CD4-positive, alpha-beta T cell (primary cell): Measurements from ENCODE around the gene PLCL2. TPM values are rescaled to one million over a fixed set of nuclear protein-coding genes. Genes with fewer than 3 reads are reported as not detected.
A peak's percentile ranks its signal among the peaks of the same experiment; 100 is the strongest.

Experiments
- ATAC-seq: fragments of 200-7000 bp; cut with Tn5 transposase; one replicate; pipeline ENCODE4 v1.10.0; 2022; ENCODE audit warnings: mild to moderate bottlenecking; ENCODE audit not compliant: poor library complexity
- CTCF ChIA-PET: fragments of 350-600 bp; sonication (Branson Sonifier 250); formaldehyde crosslinking; loops from one replicate; lab custom pipeline; 2021; ENCODE audit warnings: antibody characterized with exemption, inconsistent platforms; lab: Charles Lee
- POLR2A ChIA-PET: fragments of 350-600 bp; sonication (Branson Sonifier 250); formaldehyde crosslinking; loops from one replicate; lab custom pipeline; 2021; ENCODE audit warnings: antibody characterized with exemption, inconsistent platforms; lab: Charles Lee
- DNase-seq, 14 experiments: peaks; one replicate each; pipeline ENCODE4 v3.0.0-alpha.2; 2013 to 2020; ENCODE audit warnings: mixed read lengths in 2 of 14
- H3K27ac ChIP-seq, 2 donors: one replicate each; pipeline versions ENCODE4 v1.5.1 to v1.7.0; 2013; ENCODE audit warnings: low read length in 2 of 2, low read depth in 1 of 2, mild to moderate bottlenecking in 1 of 2
- H3K27me3 ChIP-seq, 2 experiments: 1 replicate in 1 of 2; 2 replicates in 1 of 2; pipeline versions ENCODE4 v1.6.1 to v1.7.0; 2013; ENCODE audit warnings: low read length in 2 of 2, control low read depth in 1 of 2, mild to moderate bottlenecking in 1 of 2, moderate library complexity in 1 of 2; ENCODE audit not compliant: insufficient read depth in 2 of 2, control insufficient read depth in 1 of 2
- H3K36me3 ChIP-seq: one replicate; pipeline ENCODE4 v1.6.1; 2013; ENCODE audit warnings: low read length, control low read depth; ENCODE audit not compliant: insufficient read depth
- H3K4me1 ChIP-seq: one replicate; pipeline ENCODE4 v1.6.1; 2013; ENCODE audit warnings: low read length, control low read depth; ENCODE audit not compliant: insufficient read depth
- H3K4me3 ChIP-seq: one replicate; pipeline ENCODE4 v1.5.1; 2013; ENCODE audit warnings: mild to moderate bottlenecking, low read length, moderate library complexity
- H3K9me3 ChIP-seq, 2 experiments: 1 replicate in 1 of 2; 2 replicates in 1 of 2; pipeline versions ENCODE4 v1.6.1 to v1.7.0; 2013; ENCODE audit warnings: low read length in 2 of 2, mild to moderate bottlenecking in 2 of 2, control low read depth in 1 of 2, moderate library complexity in 1 of 2; ENCODE audit not compliant: control insufficient read depth in 1 of 2, insufficient read depth in 1 of 2
- H3K27ac Mint-ChIP-seq: one replicate; pipeline ENCODE4 v1.8.0; 2020; ENCODE audit warnings: mixed read lengths
- H3K27me3 Mint-ChIP-seq: one replicate; pipeline ENCODE4 v1.8.0; 2021; ENCODE audit warnings: mixed read lengths
- H3K36me3 Mint-ChIP-seq: one replicate; pipeline ENCODE4 v1.8.0; 2021; ENCODE audit warnings: low read depth, mixed read lengths
- H3K4me1 Mint-ChIP-seq: one replicate; pipeline ENCODE4 v1.8.0; 2021; ENCODE audit warnings: low read depth, mixed read lengths
- H3K4me3 Mint-ChIP-seq: one replicate; pipeline ENCODE4 v1.8.0; 2020; ENCODE audit warnings: mild to moderate bottlenecking, mixed read lengths
- H3K9me3 Mint-ChIP-seq: one replicate; pipeline ENCODE4 v1.8.0; 2020; ENCODE audit warnings: mixed read lengths
- CTCF ChIP-seq: fragments of 200-600 bp; IDR thresholded peaks from one replicate; pipeline ENCODE4 v1.8.0; 2022; ENCODE audit warnings: antibody characterized with exemption, mild to moderate bottlenecking
- intact Hi-C, 2 experiments: fragments of 100-400 bp; cut with DNase I in 1 of 2; cut with micrococcal nuclease in 1 of 2; formaldehyde crosslinking; loops; one replicate each; pipeline versions ENCODE4 v1.15.1 to v1.9.0; 2023 to 2025; cut with DNase I, micrococcal nuclease
- total RNA-seq, 174 experiments: library from RNA in 2 of 174; stranded (reverse) in 2 of 174; gene quantifications; one replicate each; pipeline ENCODE4 v1.2.3 and lab custom pipeline; 2021 to 2026

Gene PLCL2
- total RNA-seq, 2 experiments from 2014 or later, result 35.1 to 36.3 TPM

- Mint-ChIP-seq H3K36me3 (peaks cover 22% of the 10 kb centered on the region), H3K27ac (peak overlapping the region; percentile 46), H3K4me1 (peaks cover 97% of the 10 kb centered on the region), H3K27me3 (no peaks in the 10 kb centered on the region), H3K9me3 (no peaks in the 10 kb centered on the region), H3K4me3 (peak overlapping the region; percentile 54)
- H3K36me3 ChIP-seq, result peaks cover 8% of the 10 kb centered on the region
- ATAC-seq (no peak), DNase-seq (no peak)
- intact Hi-C loops, result loop anchor here in 1 of 2 experiments (5.0 kb wide), 2 partner anchors 35 to 50 kb away; no protein-coding TSS in a partner anchor
- TF ChIP-seq CTCF, result no peak
- POLR2A ChIA-PET, result no interaction called here
- H3K27ac ChIP-seq, result no peak overlapping the region
- no peaks in the 10 kb centered on the region for H3K27me3 ChIP-seq
- H3K4me3 ChIP-seq, result no peak overlapping the region
- CTCF ChIA-PET, result no interaction called here
- H3K9me3 ChIP-seq, result no peaks in the 10 kb centered on the region
- peaks cover 51% of the 10 kb centered on the region for H3K4me1 ChIP-seq
Observed at GRCh38 chr3:16937326-16937845, 52.6 kb downstream of the PLCL2 start.

- ChIA-PET CTCF (no interaction called here), POLR2A (interaction anchor here (1.0 kb wide), 1 partner anchor 56 kb away, joined by 3 read pairs; the partner anchor contains the start of gene PLCL2)
- Histone ChIP-seq H3K36me3 (peaks cover 3% of the 10 kb centered on the region), H3K4me3 (no peak overlapping the region), H3K4me1 (peaks cover 42% of the 10 kb centered on the region), H3K9me3 (no peaks in the 10 kb centered on the region), H3K27me3 (no peaks in the 10 kb centered on the region), H3K27ac (no peak overlapping the region)
- peaks cover 24% of the 10 kb centered on the region for H3K36me3 Mint-ChIP-seq
- peaks cover 92% of the 10 kb centered on the region for H3K4me1 Mint-ChIP-seq
- no peaks in the 10 kb centered on the region for H3K27me3 Mint-ChIP-seq
- ATAC-seq (no peak), DNase-seq (peak in 1 of 14 experiments; percentile 19)
- H3K9me3 Mint-ChIP-seq, result no peaks in the 10 kb centered on the region
- H3K27ac Mint-ChIP-seq, result peak overlapping the region; percentile 3
- intact Hi-C loops, result loop anchor here in 1 of 2 experiments (5.0 kb wide), 1 partner anchor 39 kb away; no protein-coding TSS in a partner anchor
- no peak overlapping the region for H3K4me3 Mint-ChIP-seq
- TF ChIP-seq CTCF, result no peak
Observed at GRCh38 chr3:16940769-16941700, 56.3 kb downstream of the PLCL2 start.

GRCh38 chr3:16942955-16943354, 58.2 kb downstream of the PLCL2 start:
- H3K27ac ChIP-seq, result no peak overlapping the region
- peaks cover 32% of the 10 kb centered on the region for H3K4me1 ChIP-seq
- Mint-ChIP-seq H3K9me3 (no peaks in the 10 kb centered on the region), H3K27me3 (no peaks in the 10 kb centered on the region), H3K4me1 (peaks cover 76% of the 10 kb centered on the region), H3K27ac (peak overlapping the region; percentile 50), H3K4me3 (peak overlapping the region; percentile 30), H3K36me3 (peaks cover 21% of the 10 kb centered on the region)
- peaks cover 3% of the 10 kb centered on the region for H3K36me3 ChIP-seq
- H3K4me3 ChIP-seq, result no peak overlapping the region
- no peaks in the 10 kb centered on the region for H3K27me3 ChIP-seq
- no peak for TF ChIP-seq CTCF
- ChIA-PET POLR2A (interaction anchor here (0.5 to 1.3 kb wide), 2 partner anchors 9 to 242 kb away, joined by 3 to 5 read pairs; no protein-coding TSS in a partner anchor), CTCF (interaction anchor here (0.9 kb wide), 1 partner anchor 9 kb away, joined by 3 read pairs; no protein-coding TSS in a partner anchor)
- DNase-seq (no peak), ATAC-seq (no peak)
- H3K9me3 ChIP-seq, result no peaks in the 10 kb centered on the region
- intact Hi-C loops, result loop anchor here in 1 of 2 experiments (5.0 kb wide), 1 partner anchor 41 kb away; no protein-coding TSS in a partner anchor
